Activated CD8-positive, alpha-beta memory T cell treated with anti-CD3 and anti-CD28 coated beads for 48 hours (primary cell): ENCODE results near the gene CMYA5.
"Not testable (repeated sequence)": the region's sequence is repeated elsewhere in the genome, so short reads cannot be mapped to it uniquely, and the experiment has no call there.

Experiments used
- DNase-seq, 3 experiments: peaks; one replicate each; pipeline ENCODE4 v3.0.0-alpha.2; 2020; ENCODE audit warnings: low read depth in 2 of 3, low spot score in 2 of 3

The CMYA5 gene

DNA sequence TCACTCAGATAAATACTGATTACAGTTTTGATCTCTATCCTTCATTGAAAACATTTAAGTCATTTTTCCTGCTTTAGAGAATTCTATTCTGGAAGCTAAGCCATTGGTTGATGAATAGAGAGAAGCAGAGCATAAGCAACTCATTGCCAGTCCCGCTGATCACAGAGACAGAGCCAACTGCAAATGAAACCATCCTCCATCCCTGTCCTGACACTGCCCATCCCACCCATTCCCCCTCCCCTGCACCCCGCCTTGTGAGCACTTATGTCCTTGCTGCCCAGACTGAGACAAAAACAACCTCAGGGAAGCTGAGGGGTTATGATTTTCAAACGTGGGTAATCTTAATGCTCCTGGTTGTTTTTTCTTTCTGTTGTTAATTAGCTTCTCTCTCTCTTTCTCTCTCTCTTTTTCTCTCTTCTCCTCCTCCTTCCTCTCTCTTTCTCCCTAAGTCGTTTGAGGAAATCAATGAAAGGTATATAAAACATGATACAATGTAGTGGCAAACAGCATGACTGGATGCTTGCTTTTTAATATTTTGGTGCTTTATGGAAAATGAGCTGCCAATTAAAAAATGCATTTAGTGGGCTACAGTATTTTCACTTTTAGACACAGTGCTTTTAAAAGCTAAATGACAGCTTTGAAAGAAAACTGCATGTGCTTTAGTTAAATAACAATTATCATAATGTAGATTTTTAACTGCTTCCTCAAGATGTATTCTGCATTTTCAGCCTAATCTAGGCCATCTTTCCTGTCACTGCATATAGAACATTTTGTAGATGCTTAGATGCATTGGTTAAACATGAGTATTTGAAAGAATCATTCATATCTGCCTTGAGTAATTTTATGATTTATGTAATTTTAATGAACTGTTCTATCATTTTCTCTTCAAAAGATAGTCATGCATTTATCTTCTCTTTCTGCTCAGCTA, 57.3 kb downstream of the CMYA5 start:
- DNase-seq, result no peak

GRCh38 chr5:79750611-79751510, 61.2 kb downstream of the CMYA5 start:
- DNase-seq, result no peak

GRCh38 chr5:79753092-79753491, 63.5 kb downstream of the CMYA5 start:
- no peak for DNase-seq

DNA sequence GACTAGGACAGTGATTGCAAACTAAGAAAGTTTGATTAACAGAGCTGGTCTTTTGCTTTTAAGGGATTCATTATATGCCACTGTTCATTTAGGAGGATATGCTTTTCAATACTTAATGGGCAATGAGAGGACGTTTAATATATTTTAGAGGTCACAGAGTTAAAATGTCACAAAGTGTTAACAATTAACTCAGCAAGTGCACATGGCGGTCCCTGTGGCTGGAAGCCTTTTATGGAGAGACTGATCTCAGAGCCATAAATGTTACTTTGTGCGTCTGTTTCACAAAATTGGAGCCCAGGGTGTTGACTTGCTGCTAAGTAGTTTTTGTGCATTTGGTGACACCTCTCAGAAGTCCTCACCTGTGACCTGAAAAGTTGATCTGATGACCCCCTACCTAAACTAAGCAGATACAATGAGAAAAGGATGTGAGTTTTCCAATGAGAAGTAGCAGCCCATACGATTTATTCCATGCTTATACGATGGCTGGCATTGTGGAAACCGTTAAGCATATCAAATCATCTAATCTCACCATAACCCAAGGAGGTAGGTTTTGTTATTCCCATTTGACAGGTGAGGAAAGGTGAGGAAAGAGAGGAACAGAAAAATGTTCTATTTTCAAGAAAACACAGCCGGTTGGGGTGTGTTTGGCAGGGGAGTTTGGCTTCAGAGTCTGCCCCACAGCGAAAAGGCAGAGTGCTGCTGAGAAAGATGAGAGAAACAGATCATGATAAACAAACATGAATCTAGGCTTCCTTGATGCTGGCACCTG, 64.4 kb downstream of the CMYA5 start:
- DNase-seq, result no peak

- no peak for DNase-seq
Measured at GRCh38 chr5:79754865-79755555, 65.4 kb downstream of the CMYA5 start.

DNA sequence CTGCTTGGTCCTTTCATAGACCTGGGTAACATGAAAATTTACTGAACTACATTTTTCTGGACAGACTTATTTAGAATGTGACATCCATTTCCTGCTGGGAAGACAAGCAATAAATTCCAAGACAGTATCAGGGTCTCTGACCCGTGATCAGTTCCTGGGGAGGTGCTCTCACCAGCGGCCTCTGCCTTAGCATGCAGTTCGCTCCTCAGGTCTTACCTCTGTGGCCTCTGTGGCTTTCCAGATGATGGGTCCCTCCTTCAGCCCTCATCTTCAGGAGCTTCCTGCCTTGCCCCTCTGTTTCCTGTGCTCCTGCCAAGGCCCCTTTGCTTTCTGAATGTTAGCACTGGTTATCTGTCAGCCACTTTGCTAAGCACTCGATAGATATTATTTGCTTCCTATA, 66.4 kb downstream of the CMYA5 start:
- no peak for DNase-seq

GRCh38 chr5:79759436-79759835, 69.8 kb downstream of the CMYA5 start:
- DNase-seq, result no peak

DNA sequence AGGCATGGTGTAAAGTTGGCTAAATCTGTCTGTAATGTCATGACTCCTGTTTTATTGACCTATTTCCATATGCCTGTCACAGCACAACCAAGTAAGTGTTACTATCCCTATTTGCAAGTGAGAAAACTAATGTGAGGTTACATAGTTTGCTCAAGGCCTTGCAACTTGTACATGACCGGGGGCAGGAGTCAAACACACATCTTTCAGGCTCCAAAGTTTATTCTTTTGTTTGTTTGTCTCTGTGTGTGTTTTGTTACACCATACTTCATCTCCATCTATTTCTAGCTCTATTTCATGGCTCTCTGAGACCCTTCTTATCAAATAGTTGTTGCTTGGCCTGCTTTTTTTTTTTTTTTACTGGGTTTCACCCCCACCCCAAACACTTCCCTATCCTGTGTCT, 70.2 kb downstream of the CMYA5 start:
- no peak for DNase-seq

- no peak for DNase-seq
Measured at GRCh38 chr5:79762929-79763328, 73.3 kb downstream of the CMYA5 start.

DNA sequence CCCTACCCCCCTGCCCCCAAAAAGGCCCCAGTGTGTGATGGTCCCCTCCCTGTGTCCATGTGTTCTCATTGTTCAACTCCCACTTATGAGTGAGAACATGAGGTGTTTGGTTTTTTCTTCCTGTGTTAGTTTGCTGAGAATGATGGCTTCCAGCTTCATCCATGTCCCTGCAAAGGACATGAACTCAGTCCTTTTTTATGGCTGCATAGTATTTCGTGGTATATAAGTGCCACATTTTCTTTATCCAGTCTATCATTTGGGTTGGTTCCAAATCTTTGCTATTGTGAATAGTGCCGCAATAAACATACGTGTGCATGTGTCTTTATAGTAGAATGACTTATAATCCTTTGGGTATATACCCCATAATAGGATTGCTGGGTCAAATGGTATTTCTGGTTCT, 74.5 kb downstream of the CMYA5 start:
- not testable (repeated sequence) for DNase-seq

- DNase-seq, result no peak
Measured at GRCh38 chr5:79771387-79771786, 81.8 kb downstream of the CMYA5 start.

GRCh38 chr5:79772651-79773050, 83.0 kb downstream of the CMYA5 start:
- no peak for DNase-seq

DNA sequence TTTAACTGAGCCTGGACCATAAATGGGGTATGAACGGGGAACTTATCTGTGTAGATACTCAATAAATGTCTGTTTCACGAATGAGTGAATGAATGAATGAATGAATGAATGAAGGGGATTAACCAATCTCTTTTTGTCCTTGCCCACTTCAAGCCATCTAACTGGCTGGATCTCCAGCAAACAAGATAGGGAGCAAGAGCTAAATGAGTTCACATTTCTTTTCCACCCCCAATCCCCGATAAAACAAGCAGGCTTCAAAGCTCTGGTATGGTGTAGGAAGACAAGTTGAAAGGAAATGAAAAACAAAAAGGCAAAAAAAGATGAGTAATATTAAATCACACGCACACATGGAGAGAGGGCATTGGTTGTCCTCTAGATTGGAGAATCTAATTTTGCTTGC, 84.0 kb downstream of the CMYA5 start:
- DNase-seq, result no peak

- DNase-seq, result no peak
Measured at GRCh38 chr5:79774171-79774854, 84.7 kb downstream of the CMYA5 start.

GRCh38 chr5:79774855-79775237, 85.2 kb downstream of the CMYA5 start:
- DNase-seq, result no peak

DNA sequence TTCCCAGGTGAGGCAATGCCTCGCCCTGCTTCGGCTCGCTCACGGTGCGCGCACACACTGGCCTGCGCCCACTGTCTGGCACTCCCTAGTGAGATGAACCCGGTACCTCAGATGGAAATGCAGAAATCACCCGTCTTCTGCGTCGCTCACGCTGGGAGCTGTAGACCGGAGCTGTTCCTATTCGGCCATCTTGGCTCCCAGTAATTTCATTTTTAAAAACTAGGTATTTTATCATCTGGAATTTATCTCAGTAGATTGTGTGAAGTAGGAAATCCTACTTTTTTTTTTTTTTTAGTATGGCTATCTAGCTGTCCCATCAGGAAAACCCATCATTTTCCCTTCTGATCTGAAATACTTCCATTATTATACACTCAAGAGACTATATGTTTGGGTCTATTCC, 95.1 kb downstream of the CMYA5 start:
- not testable (repeated sequence) for DNase-seq

GRCh38 chr5:79785983-79786382, 96.3 kb downstream of the CMYA5 start:
- DNase-seq, result no peak

- DNase-seq, result no peak
Measured at GRCh38 chr5:79787448-79787847, 97.8 kb downstream of the CMYA5 start.

DNA sequence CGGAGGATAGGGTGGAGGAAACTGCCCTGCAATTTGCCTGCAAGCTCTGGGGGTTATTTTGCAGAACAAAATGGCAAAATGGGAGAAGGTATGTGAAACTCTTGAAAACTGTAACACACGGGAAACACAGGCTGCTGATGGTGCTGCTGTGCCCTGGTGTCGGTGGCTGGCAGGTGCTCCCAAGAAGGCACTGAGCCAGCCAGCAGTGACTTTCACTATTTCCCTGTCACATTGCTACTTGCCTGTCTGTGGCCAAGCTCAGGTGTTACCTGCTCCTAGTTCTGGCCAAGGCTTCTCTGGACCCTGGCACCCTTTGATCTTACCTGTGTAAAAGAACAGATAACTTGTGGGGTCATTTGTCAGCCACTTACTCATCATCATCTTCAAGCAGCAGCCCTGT, 102.2 kb downstream of the CMYA5 start:
- DNase-seq, result no peak

DNA sequence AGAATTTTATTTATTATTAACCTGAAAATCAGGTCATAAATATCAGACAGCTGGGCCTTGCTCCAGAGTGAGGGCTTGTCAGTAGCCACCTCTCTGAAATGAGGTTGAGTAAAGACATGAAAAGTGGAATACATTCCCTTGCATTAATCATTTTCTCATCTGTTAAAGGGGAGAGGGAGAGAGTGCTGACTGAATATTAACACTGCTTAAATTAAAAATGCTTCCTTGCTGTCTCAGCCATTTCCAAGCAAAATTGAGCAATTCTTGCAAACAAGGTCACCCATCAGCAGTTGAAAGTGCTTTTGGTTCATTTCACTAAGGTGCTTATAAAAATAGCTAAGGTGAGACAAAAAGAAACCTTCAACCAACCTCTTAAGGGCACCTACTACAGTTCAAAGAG, 102.8 kb downstream of the CMYA5 start:
- no peak for DNase-seq
